Mesothelial cell of epicardium (in vitro differentiated cells): ENCODE data around the gene ADGRG6. TPM values are rescaled to one million over a fixed set of nuclear protein-coding genes. Genes with fewer than 3 reads are reported as not detected.

Source experiments
- DNase-seq, 2 experiments: peaks; one replicate each; pipeline ENCODE4 v3.0.0; 2021; ENCODE audit warnings: low spot score in 2 of 2; ENCODE audit not compliant: unreplicated experiment in 2 of 2
- H3K27ac Mint-ChIP-seq: 2 replicates; pipeline ENCODE4 v1.8.0; 2021; ENCODE audit warnings: mixed read lengths
- H3K27me3 Mint-ChIP-seq: 2 replicates; pipeline ENCODE4 v1.8.0; 2021; ENCODE audit warnings: low read depth, mixed read lengths
- H3K36me3 Mint-ChIP-seq: 2 replicates; pipeline ENCODE4 v1.8.0; 2021; ENCODE audit warnings: mixed read lengths
- H3K4me1 Mint-ChIP-seq: 2 replicates; pipeline ENCODE4 v1.8.0; 2021; ENCODE audit warnings: mixed read lengths
- H3K4me3 Mint-ChIP-seq: 2 replicates; pipeline ENCODE4 v1.8.0; 2021; ENCODE audit warnings: mild to moderate bottlenecking, moderate library complexity, mixed read lengths
- H3K9me3 Mint-ChIP-seq: 2 replicates; pipeline ENCODE4 v1.8.0; 2021; ENCODE audit warnings: mixed read lengths
- total RNA-seq: library from RNA; stranded (reverse); gene quantifications from 3 replicates; pipeline ENCODE4 v1.2.1, GENCODE V29; 2021
- TF ChIP-seq, protein P1 (sequence below): fragments of 200-600 bp; sonication (generic); IDR thresholded peaks from one replicate; pipeline ENCODE4 v1.5.0; 2021; ENCODE audit warnings: antibody characterized with exemption; ENCODE audit not compliant: unreplicated experiment

The ADGRG6 gene
- total RNA-seq, 1 donor from 2014 or later, result 36.6 TPM

DNA sequence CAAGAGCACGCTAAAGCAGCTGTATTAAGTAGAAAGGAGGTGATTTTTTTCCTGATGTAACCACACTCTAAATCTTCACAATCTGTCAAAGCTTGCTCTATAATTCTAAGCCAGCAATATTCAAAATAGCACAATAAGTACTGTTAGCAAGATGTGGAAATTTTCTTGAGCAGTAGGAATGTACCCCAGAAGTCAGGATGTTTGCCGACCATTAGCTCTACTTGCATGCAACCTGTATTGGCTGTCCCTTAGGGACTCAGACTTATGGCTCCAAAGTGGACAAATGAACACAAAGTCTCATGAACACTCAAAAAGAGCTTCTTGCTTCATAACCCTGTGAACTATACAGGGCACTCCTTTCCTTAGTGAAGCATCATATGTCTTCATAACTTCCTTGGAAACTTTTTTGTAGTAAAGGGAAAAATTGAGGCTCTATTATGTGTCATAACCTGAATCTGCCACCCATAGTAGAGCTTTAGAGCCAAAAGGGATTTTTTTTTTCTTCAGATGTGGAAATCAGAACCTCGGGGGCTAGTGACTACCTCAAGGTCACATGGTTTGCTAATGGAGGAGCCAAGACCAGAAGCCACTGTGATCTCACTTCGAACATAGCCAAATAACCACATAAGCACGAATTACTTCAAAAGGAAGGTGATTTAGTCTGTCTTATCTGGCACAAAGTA, 54.5 kb downstream of the ADGRG6 start:
- TF ChIP-seq, protein P1, sequence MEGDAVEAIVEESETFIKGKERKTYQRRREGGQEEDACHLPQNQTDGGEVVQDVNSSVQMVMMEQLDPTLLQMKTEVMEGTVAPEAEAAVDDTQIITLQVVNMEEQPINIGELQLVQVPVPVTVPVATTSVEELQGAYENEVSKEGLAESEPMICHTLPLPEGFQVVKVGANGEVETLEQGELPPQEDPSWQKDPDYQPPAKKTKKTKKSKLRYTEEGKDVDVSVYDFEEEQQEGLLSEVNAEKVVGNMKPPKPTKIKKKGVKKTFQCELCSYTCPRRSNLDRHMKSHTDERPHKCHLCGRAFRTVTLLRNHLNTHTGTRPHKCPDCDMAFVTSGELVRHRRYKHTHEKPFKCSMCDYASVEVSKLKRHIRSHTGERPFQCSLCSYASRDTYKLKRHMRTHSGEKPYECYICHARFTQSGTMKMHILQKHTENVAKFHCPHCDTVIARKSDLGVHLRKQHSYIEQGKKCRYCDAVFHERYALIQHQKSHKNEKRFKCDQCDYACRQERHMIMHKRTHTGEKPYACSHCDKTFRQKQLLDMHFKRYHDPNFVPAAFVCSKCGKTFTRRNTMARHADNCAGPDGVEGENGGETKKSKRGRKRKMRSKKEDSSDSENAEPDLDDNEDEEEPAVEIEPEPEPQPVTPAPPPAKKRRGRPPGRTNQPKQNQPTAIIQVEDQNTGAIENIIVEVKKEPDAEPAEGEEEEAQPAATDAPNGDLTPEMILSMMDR, result no peak
- peaks cover 49% of the 10 kb centered on the region for H3K4me1 Mint-ChIP-seq
- DNase-seq, result no peak
- H3K36me3 Mint-ChIP-seq, result peaks cover 2% of the 10 kb centered on the region
- H3K9me3 Mint-ChIP-seq, result peaks cover 9% of the 10 kb centered on the region
- H3K27me3 Mint-ChIP-seq, result no peaks in the 10 kb centered on the region
- H3K27ac Mint-ChIP-seq, result peak overlapping the region; percentile 93
- no peak overlapping the region for H3K4me3 Mint-ChIP-seq

DNA sequence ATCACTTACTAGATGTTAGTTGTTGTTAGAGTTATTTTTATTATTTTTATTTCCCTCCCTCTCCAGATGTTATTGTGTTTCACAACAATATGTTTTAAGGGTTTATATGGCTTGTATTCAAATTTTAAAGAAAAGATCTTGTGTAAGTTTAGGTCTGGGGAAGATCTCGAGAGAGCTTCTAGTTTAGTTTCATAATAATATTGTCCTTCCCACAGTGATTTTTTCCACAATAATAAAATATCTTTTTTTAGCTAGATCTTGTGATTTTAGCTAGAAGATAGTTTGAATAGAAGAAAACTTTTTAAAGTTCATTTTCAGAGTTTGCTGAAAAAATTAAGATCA, 55.0 kb downstream of the ADGRG6 start:
- H3K4me1 Mint-ChIP-seq, result peaks cover 54% of the 10 kb centered on the region
- H3K9me3 Mint-ChIP-seq, result peaks cover 4% of the 10 kb centered on the region
- H3K27ac Mint-ChIP-seq, result peak overlapping the region; percentile 93
- no peaks in the 10 kb centered on the region for H3K27me3 Mint-ChIP-seq
- no peak overlapping the region for H3K4me3 Mint-ChIP-seq
- no peaks in the 10 kb centered on the region for H3K36me3 Mint-ChIP-seq
- TF ChIP-seq, protein P1, result no peak
- no peak for DNase-seq

DNA sequence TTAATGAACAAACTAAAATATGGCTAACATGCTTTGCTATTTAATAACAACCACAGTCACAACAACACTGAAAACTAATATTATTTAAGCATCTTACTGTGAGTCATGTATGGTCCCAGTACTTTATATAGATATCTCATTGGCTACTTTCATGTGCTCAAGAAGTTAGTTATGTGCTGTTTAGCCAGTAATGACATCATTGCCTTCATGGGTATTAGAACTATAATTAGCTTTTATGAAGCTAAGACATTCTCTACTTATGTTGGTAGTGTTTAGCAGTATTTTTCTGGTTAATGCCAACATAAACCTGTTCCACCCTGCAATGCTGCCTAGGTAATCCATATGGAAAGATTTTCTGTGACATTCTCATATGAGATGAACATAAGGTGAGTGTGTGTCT, 56.1 kb downstream of the ADGRG6 start:
- no peaks in the 10 kb centered on the region for H3K9me3 Mint-ChIP-seq
- H3K4me3 Mint-ChIP-seq, result no peak overlapping the region
- no peaks in the 10 kb centered on the region for H3K36me3 Mint-ChIP-seq
- no peak for DNase-seq
- peak overlapping the region; percentile 37 for H3K27ac Mint-ChIP-seq
- no peaks in the 10 kb centered on the region for H3K27me3 Mint-ChIP-seq
- H3K4me1 Mint-ChIP-seq, result peaks cover 60% of the 10 kb centered on the region
- TF ChIP-seq, protein P1, result no peak

DNA sequence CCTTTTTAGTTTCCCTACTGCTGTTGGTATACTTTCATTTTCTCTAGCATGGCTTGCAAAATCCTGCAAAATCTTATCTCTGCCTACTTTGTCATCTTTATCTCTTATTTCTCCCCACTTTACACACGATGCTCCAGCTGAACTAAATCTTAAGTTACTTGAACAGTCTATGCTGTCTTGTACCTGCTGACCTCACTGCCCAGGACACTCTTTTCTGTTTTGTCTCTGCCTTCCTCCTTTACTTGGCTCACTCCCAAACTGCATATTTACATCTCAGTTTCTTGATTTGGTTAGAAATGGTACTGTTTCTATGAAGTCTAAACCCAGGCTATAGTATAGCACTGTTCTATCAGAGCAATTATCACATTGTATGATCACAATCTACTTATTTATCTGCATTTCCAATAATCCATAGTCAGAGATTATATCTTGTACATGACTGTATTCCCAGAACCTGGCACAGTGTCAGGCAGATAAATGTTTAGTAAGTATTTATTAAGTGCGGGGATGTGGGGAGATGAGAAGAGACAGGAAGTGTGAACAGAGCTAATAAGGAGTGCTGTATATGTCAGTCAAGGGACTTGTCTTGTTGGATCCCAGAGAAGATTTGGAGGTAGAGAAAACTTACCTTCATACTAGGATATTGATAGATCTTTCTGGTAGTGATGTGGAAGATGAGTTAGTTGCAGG, 57.6 kb downstream of the ADGRG6 start:
- no peak overlapping the region for H3K27ac Mint-ChIP-seq
- TF ChIP-seq, protein P1, result no peak
- DNase-seq, result no peak
- no peak overlapping the region for H3K4me3 Mint-ChIP-seq
- no peaks in the 10 kb centered on the region for H3K27me3 Mint-ChIP-seq
- H3K9me3 Mint-ChIP-seq, result no peaks in the 10 kb centered on the region
- no peaks in the 10 kb centered on the region for H3K36me3 Mint-ChIP-seq
- peaks cover 53% of the 10 kb centered on the region for H3K4me1 Mint-ChIP-seq

DNA sequence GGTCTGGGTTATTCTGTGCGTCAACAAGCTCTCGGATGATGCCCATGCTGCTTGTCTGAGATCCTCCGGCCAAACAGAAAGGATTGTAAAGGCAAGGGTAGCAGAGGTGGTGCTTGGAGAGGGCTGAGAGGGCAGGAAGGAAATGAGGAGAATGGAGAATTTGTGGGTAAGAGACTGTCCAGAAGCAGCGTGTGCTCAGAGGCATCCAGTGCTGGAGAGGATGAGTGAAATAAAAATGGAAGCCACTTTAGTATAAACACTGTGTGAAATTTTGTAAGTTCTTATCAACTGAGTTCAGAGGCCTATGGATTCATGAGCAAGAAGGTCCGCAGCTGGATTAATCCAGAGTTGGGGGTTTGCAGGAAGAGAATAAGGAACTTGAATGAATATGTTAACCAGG, 59.5 kb downstream of the ADGRG6 start:
- no peak for DNase-seq
- Mint-ChIP-seq H3K9me3 (no peaks in the 10 kb centered on the region), H3K36me3 (no peaks in the 10 kb centered on the region), H3K4me3 (no peak overlapping the region), H3K27me3 (no peaks in the 10 kb centered on the region), H3K4me1 (peaks cover 41% of the 10 kb centered on the region), H3K27ac (peak overlapping the region; percentile 91)
- TF ChIP-seq, protein P1, result no peak
